Choroid plexus epithelial cell (primary cell): ENCODE data around the gene METTL17.
A peak's percentile ranks its signal among the peaks of the same experiment; 100 is the strongest.
"Not testable (repeated sequence)": the region's sequence is repeated elsewhere in the genome, so short reads cannot be mapped to it uniquely, and the experiment has no call there.

Experiments
- DNase-seq: peaks from one replicate; pipeline ENCODE4 v3.0.0-alpha.2; 2010; ENCODE audit warnings: low read depth
- H3K4me3 ChIP-seq: 2 replicates; pipeline ENCODE4 v1.5.1; 2011; ENCODE audit warnings: low read depth, mild to moderate bottlenecking, control low read depth, low read length, moderate library complexity
- CTCF ChIP-seq: conservative IDR thresholded peaks from 2 replicates; pipeline ENCODE4 v1.5.1; 2011; ENCODE audit warnings: low read depth, mild to moderate bottlenecking, control low read depth, inconsistent platforms, low read length, moderate library complexity

Gene METTL17

GRCh38 chr14:20970983-20971704, 18.6 kb upstream of the METTL17 start:
- DNase-seq = peak; percentile 91
- peak overlapping the region; percentile 71 for H3K4me3 ChIP-seq
- TF ChIP-seq CTCF = peak; percentile 94

- peak overlapping the region; percentile 71 for H3K4me3 ChIP-seq
- no peak for TF ChIP-seq CTCF
- DNase-seq = no peak
Measured at GRCh38 chr14:20971705-20972021, 18.1 kb upstream of the METTL17 start.

- no peak overlapping the region for H3K4me3 ChIP-seq
- no peak for DNase-seq
- TF ChIP-seq CTCF = no peak
Measured at GRCh38 chr14:20973501-20973900, 16.3 kb upstream of the METTL17 start.

- no peak for DNase-seq
- H3K4me3 ChIP-seq = no peak overlapping the region
- no peak for TF ChIP-seq CTCF
Measured at GRCh38 chr14:20976291-20976690, 13.5 kb upstream of the METTL17 start.

GRCh38 chr14:20978687-20979086, 11.1 kb upstream of the METTL17 start:
- DNase-seq = no peak
- TF ChIP-seq CTCF = no peak
- no peak overlapping the region for H3K4me3 ChIP-seq

- no peak for DNase-seq
- no peak for TF ChIP-seq CTCF
- no peak overlapping the region for H3K4me3 ChIP-seq
Measured at GRCh38 chr14:20980906-20981305, 8.9 kb upstream of the METTL17 start.

GRCh38 chr14:20982646-20983369, 7.0 kb upstream of the METTL17 start:
- no peak for TF ChIP-seq CTCF
- no peak for DNase-seq
- H3K4me3 ChIP-seq = no peak overlapping the region

GRCh38 chr14:20985650-20986049, 4.1 kb upstream of the METTL17 start:
- H3K4me3 ChIP-seq, DNase-seq: not testable (repeated sequence)
